Raji (cell line): Measurements from ENCODE around the gene PHTF2.

ENCODE experiments used
- POLR2A ChIP-seq: IDR thresholded peaks from 2 replicates; pipeline ENCODE4 v1.6.1; 2011; ENCODE audit warnings: low read depth, low read length, control low read depth; ENCODE audit not compliant: insufficient read depth

PHTF2 gene

DNA sequence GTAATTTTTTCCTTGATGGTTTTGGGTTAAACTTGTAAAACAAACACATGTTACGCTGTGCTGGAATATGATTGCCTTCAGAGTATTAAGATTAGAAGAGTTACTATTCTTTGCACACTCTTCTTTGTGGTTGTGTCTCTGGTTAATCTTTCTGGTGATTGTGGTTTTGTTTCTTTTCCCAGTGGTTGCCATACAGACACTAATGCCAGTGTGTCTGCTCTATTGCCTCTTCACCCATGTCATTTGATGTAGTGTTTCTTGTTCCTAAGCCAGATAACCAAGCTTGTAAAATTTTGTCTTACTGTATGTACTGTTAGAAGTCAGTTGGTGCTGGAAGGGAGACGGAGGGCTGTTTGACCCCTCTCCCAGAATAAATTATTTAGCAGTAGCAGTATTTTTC is 124.8 kb downstream of the PHTF2 start:
- TF ChIP-seq POLR2A = no peak

DNA sequence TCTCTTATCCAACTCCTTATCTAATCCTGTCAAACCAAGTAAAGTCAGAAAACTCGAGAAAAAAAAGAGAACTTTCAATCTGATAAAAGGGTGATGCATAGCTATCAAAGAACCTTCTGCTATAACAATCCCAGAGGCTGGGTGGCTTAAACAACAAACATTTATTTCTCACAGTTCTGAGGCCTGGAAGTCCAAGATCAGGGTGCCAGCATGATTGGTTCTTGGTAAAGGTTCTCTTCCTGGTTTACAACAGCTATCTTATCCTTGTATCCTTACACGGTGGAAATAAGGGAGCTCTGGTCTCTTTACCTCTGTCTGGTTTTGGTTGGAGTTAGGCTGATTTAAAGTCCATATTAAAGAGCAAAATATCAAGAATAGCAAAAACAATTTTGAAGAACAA is 131.9 kb downstream of the PHTF2 start:
- TF ChIP-seq POLR2A = no peak

DNA sequence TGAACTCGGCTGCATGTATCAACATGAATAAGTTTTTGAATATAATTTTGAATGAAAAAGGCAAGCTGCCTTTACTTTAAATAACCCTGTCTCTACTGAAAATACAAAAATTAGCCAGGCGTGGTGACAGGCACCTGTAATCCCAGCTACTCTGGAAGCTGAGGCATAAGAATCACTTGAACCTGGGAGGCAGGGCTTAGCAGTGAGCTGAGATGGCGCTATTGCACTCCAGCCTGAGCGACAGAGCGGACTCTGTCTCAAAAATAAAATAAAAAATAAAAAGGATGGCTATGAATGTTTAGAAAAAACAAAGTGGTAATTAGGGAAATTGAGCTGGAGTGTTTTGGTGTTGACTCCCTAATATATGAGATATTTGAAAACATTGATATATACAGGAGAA is 133.3 kb downstream of the PHTF2 start:
- no peak for TF ChIP-seq POLR2A

GRCh38 chr7:77933394-77933793 is 134.8 kb downstream of the PHTF2 start:
- TF ChIP-seq POLR2A = no peak

- TF ChIP-seq POLR2A = no peak
These were observed 137.2 kb downstream of the PHTF2 start for GRCh38 chr7:77935652-77936348.

GRCh38 chr7:77940647-77941046 is 142.1 kb downstream of the PHTF2 start:
- no peak for TF ChIP-seq POLR2A

DNA sequence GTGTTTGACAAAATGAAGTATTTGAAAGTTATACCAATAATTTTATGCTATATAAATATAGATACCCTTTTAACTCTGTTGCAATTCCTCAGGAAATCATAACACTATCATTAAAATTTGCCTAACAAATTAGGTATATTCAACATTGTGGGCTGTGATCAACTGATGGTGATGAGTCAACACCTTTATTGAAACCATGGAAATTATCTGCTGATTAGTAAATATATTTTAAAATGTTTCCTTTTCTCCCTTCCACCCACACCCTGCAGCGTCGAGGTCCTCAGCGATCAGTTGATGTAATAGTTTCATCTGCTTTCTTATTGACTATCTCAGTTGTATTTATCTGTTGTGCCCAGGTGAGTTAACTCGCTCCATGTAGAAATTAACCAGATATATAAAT is 143.9 kb downstream of the PHTF2 start:
- TF ChIP-seq POLR2A = no peak

- TF ChIP-seq POLR2A = no peak
These were observed 145.9 kb downstream of the PHTF2 start for GRCh38 chr7:77944183-77945182.

- no peak for TF ChIP-seq POLR2A
These were observed 152.0 kb downstream of the PHTF2 start for GRCh38 chr7:77950548-77950947.

DNA sequence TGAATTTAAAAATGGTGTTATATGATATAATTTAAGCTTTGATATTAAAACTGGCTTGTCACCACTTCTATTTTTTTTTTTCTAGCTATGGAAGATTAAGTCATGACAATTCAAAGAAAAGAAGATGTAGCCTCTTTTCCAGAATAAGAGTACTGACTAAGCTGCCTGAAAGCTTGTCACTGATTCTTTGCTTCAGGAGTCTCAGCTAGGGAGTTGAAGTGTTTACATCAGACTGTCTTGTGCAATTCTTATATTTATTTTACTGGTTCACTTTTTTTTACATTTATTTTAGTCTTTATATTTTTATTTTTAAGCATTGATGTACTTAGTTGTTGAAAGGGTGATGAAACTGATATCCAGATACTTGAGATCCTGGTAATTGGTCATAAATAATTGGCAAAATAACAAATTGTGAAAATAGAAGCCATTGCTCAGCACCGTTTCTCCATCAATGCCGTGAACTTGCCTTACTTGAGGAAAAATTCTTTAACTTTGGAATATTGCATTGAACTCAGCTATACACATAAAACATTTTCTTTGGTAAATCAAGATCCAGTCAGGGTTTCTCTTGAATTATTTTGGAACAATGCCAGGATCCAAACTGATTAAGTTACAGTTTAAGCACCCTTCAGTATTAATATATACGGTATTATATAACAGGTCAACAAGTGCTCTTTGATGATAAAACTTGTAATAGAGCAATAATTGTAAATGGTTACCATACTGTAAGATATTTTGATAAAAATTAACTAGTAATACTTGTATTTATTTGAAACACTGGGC is 156.4 kb downstream of the PHTF2 start:
- TF ChIP-seq POLR2A = no peak

DNA sequence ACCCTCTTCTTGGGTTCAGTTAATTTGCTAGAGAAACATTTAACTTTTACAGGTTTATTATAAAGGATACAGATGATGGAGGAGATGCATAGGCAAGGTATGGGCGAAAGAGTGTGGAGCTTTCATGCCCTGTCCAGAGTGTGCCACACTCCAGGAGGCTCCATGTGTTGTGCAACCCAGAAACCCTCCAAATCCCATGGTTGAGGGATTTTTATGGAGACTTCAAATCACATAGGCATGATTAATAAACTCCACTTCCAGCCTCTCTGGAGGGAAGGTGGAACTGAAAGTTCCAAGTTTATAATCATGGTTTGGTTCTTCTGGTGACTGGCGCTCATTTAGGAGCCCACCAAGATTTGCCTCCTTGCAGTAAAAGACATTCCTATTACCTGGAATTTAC is 159.9 kb downstream of the PHTF2 start:
- TF ChIP-seq POLR2A = no peak

- no peak for TF ChIP-seq POLR2A
These were observed 160.5 kb downstream of the PHTF2 start for GRCh38 chr7:77959080-77959479.

GRCh38 chr7:77960336-77960735 is 161.8 kb downstream of the PHTF2 start:
- no peak for TF ChIP-seq POLR2A

DNA sequence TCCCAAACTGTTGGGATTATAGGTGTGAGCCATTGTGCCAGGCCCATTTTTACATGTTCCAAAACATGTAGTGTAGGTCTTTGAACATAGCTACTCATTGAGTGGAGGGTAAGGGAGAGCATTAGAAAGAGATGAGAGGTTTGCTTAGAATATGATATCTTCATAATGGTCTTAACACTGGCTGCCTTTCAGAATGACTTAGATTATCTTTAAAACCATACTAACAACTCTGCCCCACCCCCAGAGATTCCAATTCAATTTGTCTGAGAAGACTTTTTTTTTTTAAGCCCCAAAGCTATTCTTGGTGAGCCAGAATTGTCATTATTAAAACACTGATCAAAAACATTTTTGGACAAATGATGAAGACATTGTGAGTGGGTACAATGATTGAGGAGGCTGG is 168.9 kb downstream of the PHTF2 start:
- TF ChIP-seq POLR2A = no peak

DNA sequence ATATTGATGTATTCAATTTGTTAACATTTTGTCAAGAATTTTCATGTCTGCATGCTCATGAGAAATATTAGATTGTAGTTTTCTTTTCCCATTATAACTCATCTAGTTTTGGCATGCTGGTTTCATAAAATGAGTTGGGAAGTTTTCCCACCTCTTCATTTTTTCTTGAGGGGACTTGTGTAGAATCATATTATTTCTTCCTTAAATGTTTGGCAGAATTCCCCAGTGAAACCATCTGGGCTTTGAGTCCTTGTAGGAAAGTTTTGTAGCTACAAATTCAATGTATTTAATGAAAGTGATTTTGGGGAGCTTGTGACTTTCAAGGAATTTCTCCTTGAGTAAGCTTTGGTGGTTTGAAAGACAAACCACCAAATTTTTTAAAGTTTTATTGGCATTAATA is 173.2 kb downstream of the PHTF2 start:
- TF ChIP-seq POLR2A = no peak
